Measurements from ENCODE around the gene LYAR.

The LYAR gene

DNA sequence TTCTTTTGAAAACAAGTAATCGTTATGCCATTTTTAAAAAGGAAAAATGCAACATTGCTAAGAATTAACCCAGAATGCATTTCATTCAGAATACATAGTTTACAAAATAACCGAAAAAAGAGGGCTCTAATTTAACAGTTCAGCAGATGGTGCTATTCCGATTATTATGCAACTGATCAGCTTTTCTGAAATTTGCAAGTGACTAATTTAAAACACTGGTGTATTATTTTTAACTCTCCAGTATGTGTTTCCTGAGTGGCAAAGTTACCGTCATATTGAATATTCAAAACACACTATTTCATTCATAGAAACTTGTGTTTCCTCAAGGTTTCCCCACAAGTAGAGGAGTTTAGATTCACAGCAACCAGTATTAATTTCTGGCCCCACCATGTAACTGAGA is 21.2 kb upstream of the LYAR start:
- H3K27me3 ChIP-seq (replicated peaks; ENCODE audit: control insufficient read depth, insufficient read depth, low read length): no peaks in the 10 kb centered on the region
- no peak overlapping the region for H3K9ac ChIP-seq (ENCODE audit: low read length)
- H3K36me3 ChIP-seq (ENCODE audit: control insufficient read depth, insufficient read depth, low read length, severe bottlenecking): peaks cover 45% of the 10 kb centered on the region
- H3K4me1 ChIP-seq (ENCODE audit: control insufficient read depth, insufficient read depth, low read length): no peaks in the 10 kb centered on the region
- H3K9me3 ChIP-seq (ENCODE audit: control insufficient read depth, low read length): no peaks in the 10 kb centered on the region
- no peak for DNase-seq (ENCODE audit: low read depth)
- no peak overlapping the region for H3K4me3 ChIP-seq (ENCODE audit: low read length)

GRCh38 chr4:4308800-4309441 is 19.0 kb upstream of the LYAR start:
- Histone ChIP-seq H3K9ac (ENCODE audit: low read length) (no peak overlapping the region), H3K27me3 (replicated peaks; ENCODE audit: control insufficient read depth, insufficient read depth, low read length) (no peaks in the 10 kb centered on the region), H3K4me1 (ENCODE audit: control insufficient read depth, insufficient read depth, low read length) (no peaks in the 10 kb centered on the region), H3K36me3 (ENCODE audit: control insufficient read depth, insufficient read depth, low read length, severe bottlenecking) (peaks cover 36% of the 10 kb centered on the region), H3K9me3 (ENCODE audit: control insufficient read depth, low read length) (no peaks in the 10 kb centered on the region), H3K4me3 (ENCODE audit: low read length) (no peak overlapping the region)
- peak; percentile 18 for DNase-seq (ENCODE audit: low read depth)

DNA sequence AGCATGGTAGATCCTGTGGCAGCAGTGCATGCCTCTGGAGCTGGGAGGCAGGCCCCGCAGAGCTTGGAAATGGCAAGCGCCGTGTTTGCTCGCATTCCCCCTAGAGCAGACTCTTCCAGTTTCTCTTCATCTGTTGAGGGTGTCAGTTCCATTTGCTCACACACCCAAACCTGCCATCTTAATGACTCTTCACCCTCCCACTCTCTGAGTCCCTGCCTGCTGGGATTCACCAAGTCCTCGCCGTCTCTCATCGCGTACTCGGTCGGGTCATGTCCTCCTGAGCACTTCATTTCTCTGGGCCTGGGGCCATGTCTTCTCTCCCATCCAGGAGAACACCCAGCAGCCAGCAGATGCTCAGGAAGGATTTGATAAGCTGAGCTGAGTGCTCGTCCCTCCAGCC is 17.0 kb upstream of the LYAR start:
- no peaks in the 10 kb centered on the region for H3K4me1 ChIP-seq (ENCODE audit: control insufficient read depth, insufficient read depth, low read length)
- DNase-seq (ENCODE audit: low read depth): no peak
- no peak overlapping the region for H3K9ac ChIP-seq (ENCODE audit: low read length)
- peaks cover 40% of the 10 kb centered on the region for H3K36me3 ChIP-seq (ENCODE audit: control insufficient read depth, insufficient read depth, low read length, severe bottlenecking)
- no peaks in the 10 kb centered on the region for H3K27me3 ChIP-seq (replicated peaks; ENCODE audit: control insufficient read depth, insufficient read depth, low read length)
- no peak overlapping the region for H3K4me3 ChIP-seq (ENCODE audit: low read length)
- H3K9me3 ChIP-seq (ENCODE audit: control insufficient read depth, low read length): no peaks in the 10 kb centered on the region

GRCh38 chr4:4302416-4302815 is 12.5 kb upstream of the LYAR start:
- Histone ChIP-seq H3K4me3 (ENCODE audit: low read length) (no peak overlapping the region), H3K9ac (ENCODE audit: low read length) (no peak overlapping the region), H3K36me3 (ENCODE audit: control insufficient read depth, insufficient read depth, low read length, severe bottlenecking) (peaks cover 49% of the 10 kb centered on the region), H3K4me1 (ENCODE audit: control insufficient read depth, insufficient read depth, low read length) (no peaks in the 10 kb centered on the region), H3K27me3 (replicated peaks; ENCODE audit: control insufficient read depth, insufficient read depth, low read length) (no peaks in the 10 kb centered on the region), H3K9me3 (ENCODE audit: control insufficient read depth, low read length) (no peaks in the 10 kb centered on the region)
- no peak for DNase-seq (ENCODE audit: low read depth)

- H3K4me1 ChIP-seq (ENCODE audit: control insufficient read depth, insufficient read depth, low read length): no peaks in the 10 kb centered on the region
- no peak for DNase-seq (ENCODE audit: low read depth)
Measured at GRCh38 chr4:4302001-4302400, 12.0 kb upstream of the LYAR start.

DNA sequence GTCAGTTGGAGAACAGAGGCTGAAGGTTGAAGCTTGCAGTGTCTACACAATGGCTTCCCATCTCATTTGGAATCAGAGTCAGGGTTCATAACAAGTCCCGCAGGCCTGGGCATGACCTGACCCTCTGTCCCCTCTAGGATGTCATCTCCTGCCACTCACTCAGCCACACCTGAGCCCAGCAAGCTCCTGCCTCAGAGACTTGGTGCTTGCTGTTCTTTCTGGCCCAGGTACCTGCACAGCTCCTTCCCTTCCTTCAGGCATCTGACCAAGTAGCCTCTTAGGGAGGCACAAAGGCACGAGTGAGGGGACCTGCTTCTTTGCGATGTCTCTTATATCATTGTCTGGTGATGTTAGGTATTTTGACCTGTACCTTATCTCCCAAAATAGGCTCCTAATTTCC is 9.1 kb upstream of the LYAR start:
- H3K9me3 ChIP-seq (ENCODE audit: control insufficient read depth, low read length): no peaks in the 10 kb centered on the region
- no peaks in the 10 kb centered on the region for H3K27me3 ChIP-seq (replicated peaks; ENCODE audit: control insufficient read depth, insufficient read depth, low read length)
- no peak overlapping the region for H3K9ac ChIP-seq (ENCODE audit: low read length)
- DNase-seq (ENCODE audit: low read depth): no peak
- H3K36me3 ChIP-seq (ENCODE audit: control insufficient read depth, insufficient read depth, low read length, severe bottlenecking): peaks cover 31% of the 10 kb centered on the region
- no peak overlapping the region for H3K4me3 ChIP-seq (ENCODE audit: low read length)
- H3K4me1 ChIP-seq (ENCODE audit: control insufficient read depth, insufficient read depth, low read length): peaks cover 5% of the 10 kb centered on the region

More at GRCh38 chr4:4302001-4302400, 12.0 kb upstream of the LYAR start:
- Histone ChIP-seq H3K9me3 (ENCODE audit: control insufficient read depth, low read length) (no peaks in the 10 kb centered on the region), H3K4me3 (ENCODE audit: low read length) (no peak overlapping the region), H3K27me3 (replicated peaks; ENCODE audit: control insufficient read depth, insufficient read depth, low read length) (no peaks in the 10 kb centered on the region), H3K9ac (ENCODE audit: low read length) (no peak overlapping the region), H3K36me3 (ENCODE audit: control insufficient read depth, insufficient read depth, low read length, severe bottlenecking) (peaks cover 45% of the 10 kb centered on the region)

DNA sequence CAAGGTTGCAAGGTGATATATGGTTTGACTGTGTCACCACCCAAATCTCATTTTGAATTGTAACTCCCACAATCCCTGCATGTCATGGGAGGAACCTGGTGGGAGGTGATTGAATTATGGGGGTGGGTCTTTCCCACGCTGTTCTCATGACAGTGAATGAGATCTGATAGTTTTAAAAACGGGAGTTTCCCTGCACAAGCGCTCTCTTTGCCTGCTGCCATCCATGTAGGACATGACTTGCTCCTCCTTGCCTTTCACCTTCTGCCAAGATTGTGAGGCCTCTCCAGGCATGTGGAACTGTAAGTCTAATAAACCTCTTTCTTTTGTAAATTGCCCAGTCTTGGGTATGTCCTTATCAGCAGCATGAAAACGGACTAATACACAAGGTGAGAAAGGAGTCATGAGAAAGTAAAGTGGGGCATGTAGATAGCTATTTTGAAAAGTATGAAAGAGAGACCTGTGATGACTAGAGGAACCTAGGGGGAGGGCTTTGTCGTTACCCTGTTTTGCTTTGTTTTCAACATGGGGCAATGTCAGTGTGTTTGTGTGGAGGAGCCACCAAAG is 6.4 kb upstream of the LYAR start:
- DNase-seq (ENCODE audit: low read depth): no peak
- H3K4me1 ChIP-seq (ENCODE audit: control insufficient read depth, insufficient read depth, low read length): peaks cover 7% of the 10 kb centered on the region

DNA sequence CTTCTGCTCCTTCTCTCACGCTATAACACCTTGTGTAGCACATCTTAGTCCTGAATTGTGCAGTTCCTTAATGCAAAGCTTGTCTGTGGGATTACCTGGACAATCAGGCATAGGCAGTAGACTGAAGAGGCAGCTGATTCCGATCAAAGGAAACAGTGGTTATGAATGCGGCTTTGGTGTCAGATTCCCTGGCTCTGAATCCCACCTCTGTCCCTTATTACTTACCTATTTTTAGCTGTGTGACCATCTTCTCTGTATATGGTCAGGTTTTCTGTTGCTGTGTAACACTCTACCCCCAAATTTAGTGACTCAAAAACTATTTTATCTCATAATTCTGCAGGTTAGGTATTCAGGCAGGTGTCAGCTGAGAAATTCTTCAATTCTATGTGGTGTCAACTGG is 3.3 kb upstream of the LYAR start:
- H3K36me3 ChIP-seq (ENCODE audit: control insufficient read depth, insufficient read depth, low read length, severe bottlenecking): no peaks in the 10 kb centered on the region
- H3K27me3 ChIP-seq (replicated peaks; ENCODE audit: control insufficient read depth, insufficient read depth, low read length): no peaks in the 10 kb centered on the region
- DNase-seq (ENCODE audit: low read depth): no peak
- no peak overlapping the region for H3K4me3 ChIP-seq (ENCODE audit: low read length)
- peaks cover 25% of the 10 kb centered on the region for H3K4me1 ChIP-seq (ENCODE audit: control insufficient read depth, insufficient read depth, low read length)
- H3K9me3 ChIP-seq (ENCODE audit: control insufficient read depth, low read length): no peaks in the 10 kb centered on the region
- H3K9ac ChIP-seq (ENCODE audit: low read length): no peak overlapping the region

More for the DNA sequence above, 6.4 kb upstream of the LYAR start:
- Histone ChIP-seq H3K27me3 (replicated peaks; ENCODE audit: control insufficient read depth, insufficient read depth, low read length) (no peaks in the 10 kb centered on the region), H3K9me3 (ENCODE audit: control insufficient read depth, low read length) (no peaks in the 10 kb centered on the region), H3K36me3 (ENCODE audit: control insufficient read depth, insufficient read depth, low read length, severe bottlenecking) (peaks cover 11% of the 10 kb centered on the region), H3K9ac (ENCODE audit: low read length) (no peak overlapping the region), H3K4me3 (ENCODE audit: low read length) (no peak overlapping the region)

GRCh38 chr4:4289597-4289940 is 385 bp downstream of the LYAR start:
- no peaks in the 10 kb centered on the region for H3K9me3 ChIP-seq (ENCODE audit: control insufficient read depth, low read length)
- H3K27me3 ChIP-seq (replicated peaks; ENCODE audit: control insufficient read depth, insufficient read depth, low read length): no peaks in the 10 kb centered on the region
- H3K36me3 ChIP-seq (ENCODE audit: control insufficient read depth, insufficient read depth, low read length, severe bottlenecking): peaks cover 17% of the 10 kb centered on the region
- H3K4me3 ChIP-seq (ENCODE audit: low read length): peak overlapping the region; percentile 91
- H3K4me1 ChIP-seq (ENCODE audit: control insufficient read depth, insufficient read depth, low read length): peaks cover 23% of the 10 kb centered on the region
- peak overlapping the region; percentile 88 for H3K9ac ChIP-seq (ENCODE audit: low read length)
- DNase-seq (ENCODE audit: low read depth): peak; percentile 56

GRCh38 chr4:4289055-4289454 is 899 bp downstream of the LYAR start:
- H3K4me3 ChIP-seq (ENCODE audit: low read length): peak overlapping the region; percentile 91
- H3K9me3 ChIP-seq (ENCODE audit: control insufficient read depth, low read length): no peaks in the 10 kb centered on the region
- no peaks in the 10 kb centered on the region for H3K27me3 ChIP-seq (replicated peaks; ENCODE audit: control insufficient read depth, insufficient read depth, low read length)
- peaks cover 23% of the 10 kb centered on the region for H3K4me1 ChIP-seq (ENCODE audit: control insufficient read depth, insufficient read depth, low read length)
- H3K9ac ChIP-seq (ENCODE audit: low read length): peak overlapping the region; percentile 88
- peaks cover 22% of the 10 kb centered on the region for H3K36me3 ChIP-seq (ENCODE audit: control insufficient read depth, insufficient read depth, low read length, severe bottlenecking)
- DNase-seq (ENCODE audit: low read depth): no peak

DNA sequence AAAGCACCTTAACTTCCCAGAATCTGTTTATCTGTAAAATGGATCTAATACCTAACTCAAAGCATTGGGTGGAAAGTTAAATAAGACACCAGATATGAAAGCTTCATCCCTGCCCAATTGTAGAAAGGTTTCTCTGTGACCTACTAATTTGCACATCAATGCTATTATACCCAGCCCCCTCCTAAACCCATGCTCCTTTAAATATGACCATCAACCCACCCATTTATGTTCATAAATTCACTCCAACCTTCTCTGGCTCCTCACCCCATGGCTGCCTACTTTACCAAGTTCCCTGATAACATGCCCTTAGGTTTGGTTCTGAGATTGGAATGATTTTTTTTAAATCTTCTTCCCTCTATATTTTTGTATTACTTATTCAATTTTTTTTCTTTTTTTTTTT is 1.9 kb downstream of the LYAR start:
- Histone ChIP-seq H3K4me1 (ENCODE audit: control insufficient read depth, insufficient read depth, low read length) (peaks cover 23% of the 10 kb centered on the region), H3K9ac (ENCODE audit: low read length) (no peak overlapping the region), H3K27me3 (replicated peaks; ENCODE audit: control insufficient read depth, insufficient read depth, low read length) (no peaks in the 10 kb centered on the region), H3K9me3 (ENCODE audit: control insufficient read depth, low read length) (no peaks in the 10 kb centered on the region), H3K36me3 (ENCODE audit: control insufficient read depth, insufficient read depth, low read length, severe bottlenecking) (peaks cover 30% of the 10 kb centered on the region), H3K4me3 (ENCODE audit: low read length) (no peak overlapping the region)
- no peak for DNase-seq (ENCODE audit: low read depth)

Measured in adipocyte (in vitro differentiated cells).